GM19452 (cell line): ENCODE data around the gene ANXA3.
"Not testable (repeated sequence)": the region's sequence is repeated elsewhere in the genome, so short reads cannot be mapped to it uniquely, and the experiment has no call there.

Experiments used
- ATAC-seq: cut with Tn5 transposase; IDR thresholded peaks from one replicate; pipeline ENCODE4 v1.9.1; 2021; ENCODE audit not compliant: unreplicated experiment

The ANXA3 gene, protein sequence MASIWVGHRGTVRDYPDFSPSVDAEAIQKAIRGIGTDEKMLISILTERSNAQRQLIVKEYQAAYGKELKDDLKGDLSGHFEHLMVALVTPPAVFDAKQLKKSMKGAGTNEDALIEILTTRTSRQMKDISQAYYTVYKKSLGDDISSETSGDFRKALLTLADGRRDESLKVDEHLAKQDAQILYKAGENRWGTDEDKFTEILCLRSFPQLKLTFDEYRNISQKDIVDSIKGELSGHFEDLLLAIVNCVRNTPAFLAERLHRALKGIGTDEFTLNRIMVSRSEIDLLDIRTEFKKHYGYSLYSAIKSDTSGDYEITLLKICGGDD

DNA sequence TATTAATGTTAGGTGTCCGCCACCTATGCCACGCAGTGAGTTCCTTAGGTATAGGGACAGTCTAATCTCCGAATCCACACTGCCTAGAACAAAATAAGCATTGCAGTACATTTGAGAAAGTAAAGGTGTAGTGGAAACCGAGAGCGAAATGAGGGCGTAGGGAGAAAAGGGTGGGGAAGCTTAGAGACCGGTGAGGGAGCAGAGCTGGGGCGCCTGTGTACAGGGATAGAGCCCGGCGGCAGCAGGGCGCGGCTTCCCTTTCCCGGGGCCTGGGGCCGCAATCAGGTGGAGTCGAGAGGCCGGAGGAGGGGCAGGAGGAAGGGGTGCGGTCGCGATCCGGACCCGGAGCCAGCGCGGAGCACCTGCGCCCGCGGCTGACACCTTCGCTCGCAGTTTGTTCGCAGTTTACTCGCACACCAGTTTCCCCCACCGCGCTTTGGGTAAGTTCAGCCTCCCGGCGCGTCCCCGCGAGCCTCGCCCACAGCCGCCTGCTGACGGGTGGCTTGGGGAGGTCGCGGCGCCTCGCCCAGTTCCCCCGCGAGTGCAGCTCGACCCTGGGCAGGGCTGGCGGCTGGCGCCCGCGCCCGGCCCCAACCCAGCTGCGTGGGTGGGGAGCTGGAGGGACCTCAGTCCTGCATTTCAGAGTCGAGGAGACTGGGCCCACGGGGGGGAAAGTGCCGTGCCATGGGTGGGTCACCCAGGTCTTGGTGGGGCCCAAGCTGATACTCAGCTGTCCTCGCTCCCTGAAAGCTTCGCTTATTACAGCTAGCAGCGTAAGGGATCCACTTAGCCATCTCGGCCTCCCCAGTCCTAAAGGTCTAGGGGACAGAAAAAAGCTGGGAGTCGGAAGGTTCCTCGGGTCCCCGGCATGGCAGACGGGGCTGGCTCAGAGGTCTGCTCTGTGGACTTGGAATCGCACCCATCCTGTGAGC is at the start of gene ANXA3:
Gene ANXA3, plus strand, starts transcription at position 351 of the 932 bp plus-strand sequence. CDS start 2,704 bp downstream, outside the sequence.
- ATAC-seq: no peak

DNA sequence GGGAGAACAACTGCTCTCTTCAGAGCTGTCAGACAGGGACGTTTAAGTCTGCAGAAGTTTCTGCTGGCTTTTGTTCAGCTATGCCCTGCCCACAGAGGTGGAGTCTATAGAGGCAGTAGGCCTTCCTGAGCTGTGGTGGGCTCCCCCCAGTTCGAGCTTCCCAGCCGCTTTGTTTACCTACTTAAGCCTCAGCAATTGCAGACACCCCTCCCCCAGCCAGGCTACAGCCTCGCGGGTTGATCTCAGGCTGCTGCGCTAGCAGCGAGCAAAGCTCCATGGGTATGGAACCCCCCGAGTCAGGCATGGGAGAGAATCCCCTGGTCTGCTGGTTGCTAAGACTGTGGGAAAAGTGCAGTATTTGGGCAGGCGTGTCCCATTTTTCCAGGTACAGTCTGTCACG is 45.3 kb upstream of the ANXA3 start:
- ATAC-seq: not testable (repeated sequence)

DNA sequence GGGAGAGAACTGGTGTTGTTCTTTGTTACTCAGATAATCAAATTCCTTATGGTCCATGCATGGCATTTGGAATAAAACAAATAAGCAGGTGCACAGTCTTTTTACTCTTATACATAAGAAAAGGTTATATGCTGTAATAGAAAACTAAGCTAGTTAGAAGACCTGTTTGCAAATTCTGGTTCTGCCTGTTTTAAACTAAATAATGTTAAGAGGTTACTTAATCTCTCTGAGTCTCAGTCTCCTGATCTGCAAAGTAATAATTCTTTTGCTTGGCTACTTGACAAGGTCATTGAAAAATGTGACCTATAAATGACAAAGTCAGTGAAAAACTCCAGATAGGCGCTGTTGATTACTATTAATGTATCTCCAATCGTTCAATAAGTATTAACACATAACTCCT is 42.5 kb upstream of the ANXA3 start:
- no peak for ATAC-seq

DNA sequence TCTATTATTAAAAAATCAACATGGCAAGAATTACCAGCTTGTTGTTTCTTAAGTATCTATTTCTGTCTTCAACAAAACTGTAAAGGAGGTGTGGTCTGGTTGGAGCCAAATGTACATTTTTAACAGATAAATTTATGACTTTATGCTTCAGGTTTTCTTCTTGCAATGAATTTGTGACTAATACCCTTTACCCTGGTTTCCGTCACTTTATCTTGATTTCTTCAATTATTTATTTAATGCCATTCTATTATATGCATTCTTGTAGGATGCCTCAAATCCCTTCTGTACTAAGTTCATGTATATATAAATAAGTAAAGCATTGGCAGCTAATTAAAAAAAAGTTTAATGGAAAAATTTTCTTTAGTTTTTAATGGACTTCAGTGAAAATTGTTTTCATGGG is 41.5 kb upstream of the ANXA3 start:
- ATAC-seq: no peak

DNA sequence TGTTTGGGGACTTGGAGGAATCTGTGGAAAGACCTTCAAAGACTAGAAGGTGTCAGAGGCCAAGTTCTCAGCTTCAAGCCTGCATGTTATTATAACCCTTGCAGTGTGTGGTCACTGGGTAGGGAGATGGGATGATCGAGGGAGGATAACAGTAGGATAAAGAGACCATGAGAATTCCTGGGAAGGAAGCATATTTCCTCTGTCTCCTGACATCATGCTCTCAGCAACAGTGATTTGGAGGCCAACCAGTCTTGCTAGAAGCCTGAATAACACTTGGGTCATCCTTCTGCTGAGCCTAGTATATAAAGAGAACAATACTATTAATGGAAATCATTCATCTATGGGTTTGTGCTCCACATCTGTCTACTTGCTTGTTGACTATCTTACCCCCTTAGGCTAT is 40.9 kb upstream of the ANXA3 start:
- ATAC-seq: no peak

DNA sequence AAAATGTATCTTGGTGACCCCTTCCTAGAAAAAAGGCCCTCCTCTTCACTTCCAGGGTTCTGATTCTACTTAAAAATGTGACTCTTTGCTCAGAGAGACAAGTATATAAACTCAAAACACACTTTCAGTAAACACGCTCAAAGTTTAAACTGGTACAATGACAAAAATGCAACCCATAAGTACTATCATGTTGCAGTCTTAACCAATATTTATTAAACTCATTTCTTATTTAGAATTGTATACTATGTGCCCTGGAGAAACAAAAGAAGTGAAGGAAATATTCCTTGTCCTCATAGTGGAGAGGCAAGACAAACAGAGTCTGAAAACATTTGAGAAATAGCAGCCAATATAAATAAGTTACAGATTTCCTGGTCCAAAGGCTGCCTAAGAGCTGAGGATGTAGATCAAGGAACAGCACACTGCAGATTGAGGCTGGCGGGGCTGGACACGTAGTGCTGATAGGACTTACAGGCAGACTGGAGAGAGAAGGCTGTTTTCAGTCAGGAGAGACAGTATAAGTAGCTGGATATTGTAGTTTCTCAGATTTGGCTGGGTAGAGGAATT is 39.1 kb upstream of the ANXA3 start:
- no peak for ATAC-seq

DNA sequence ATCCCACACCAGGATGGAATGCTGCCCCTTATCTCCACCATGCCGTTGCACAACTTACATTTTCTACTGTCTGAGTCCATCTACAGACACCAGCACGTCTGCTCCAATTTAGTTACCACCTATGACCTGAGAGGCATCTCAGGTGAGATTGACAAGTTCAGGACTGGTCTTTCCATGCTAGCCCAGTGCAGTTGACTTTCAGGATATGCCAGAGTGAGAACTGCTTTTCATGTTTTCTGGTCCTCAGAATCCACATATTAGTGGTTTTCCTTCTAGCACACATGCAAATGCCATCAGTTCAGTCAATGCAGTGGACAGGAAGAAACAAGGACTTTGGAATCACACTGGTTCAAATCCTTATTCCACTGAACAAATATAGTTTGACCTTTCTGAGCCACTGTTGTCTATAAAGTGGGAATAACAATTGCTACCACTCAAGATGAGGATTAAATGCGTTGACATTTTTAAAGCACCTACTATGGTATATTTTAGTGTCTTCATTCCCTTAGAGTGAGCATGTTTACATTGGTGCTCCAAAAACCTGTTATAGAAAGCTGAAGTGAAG is 38.1 kb upstream of the ANXA3 start:
- no peak for ATAC-seq

DNA sequence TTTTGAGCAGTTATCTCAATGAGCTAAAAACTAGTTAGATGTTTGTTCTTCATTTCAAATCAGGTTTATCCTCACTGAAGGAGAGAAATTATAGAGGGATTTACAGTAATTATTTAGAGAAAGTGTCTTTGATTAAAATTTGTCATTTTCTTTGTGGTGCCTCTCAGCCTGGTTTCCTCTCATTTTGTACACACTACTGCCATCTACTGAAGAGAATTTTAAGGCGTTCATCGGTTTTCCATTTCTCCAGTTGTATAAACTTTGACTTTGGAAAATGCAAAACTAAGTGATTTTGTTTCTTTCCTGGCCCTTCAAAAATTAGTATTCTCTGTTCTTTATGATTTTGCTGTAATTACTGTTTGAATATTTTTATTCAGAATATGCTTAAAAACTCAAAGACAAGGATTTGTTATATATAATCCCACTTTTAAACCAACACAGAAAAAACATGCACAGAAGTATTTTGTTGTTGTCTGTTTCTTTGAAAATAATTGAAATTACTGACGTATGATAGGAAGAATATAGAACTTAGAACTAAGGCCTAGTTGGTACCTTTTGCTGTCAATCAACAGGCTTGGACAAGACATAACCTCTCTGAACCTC is 34.4 kb upstream of the ANXA3 start:
- ATAC-seq: no peak

DNA sequence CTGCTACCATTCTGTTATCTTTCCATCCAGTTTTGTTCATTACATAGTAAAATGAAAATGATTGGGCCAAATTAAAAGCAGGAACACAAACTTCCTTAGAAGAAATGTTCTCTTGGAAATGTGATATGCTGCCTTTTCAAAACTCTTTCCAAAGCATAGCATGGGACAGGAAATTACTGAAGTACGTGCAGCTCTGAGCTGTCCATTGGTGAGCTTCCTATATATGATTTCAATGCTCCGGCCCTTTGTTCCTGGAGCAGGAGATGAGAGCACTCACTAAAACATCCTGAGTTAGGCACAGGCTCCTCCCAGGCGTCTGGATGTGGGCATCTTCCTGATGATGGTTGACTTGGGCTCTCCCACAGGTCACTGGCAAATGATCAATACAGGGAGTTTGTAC is 33.0 kb upstream of the ANXA3 start:
- no peak for ATAC-seq

DNA sequence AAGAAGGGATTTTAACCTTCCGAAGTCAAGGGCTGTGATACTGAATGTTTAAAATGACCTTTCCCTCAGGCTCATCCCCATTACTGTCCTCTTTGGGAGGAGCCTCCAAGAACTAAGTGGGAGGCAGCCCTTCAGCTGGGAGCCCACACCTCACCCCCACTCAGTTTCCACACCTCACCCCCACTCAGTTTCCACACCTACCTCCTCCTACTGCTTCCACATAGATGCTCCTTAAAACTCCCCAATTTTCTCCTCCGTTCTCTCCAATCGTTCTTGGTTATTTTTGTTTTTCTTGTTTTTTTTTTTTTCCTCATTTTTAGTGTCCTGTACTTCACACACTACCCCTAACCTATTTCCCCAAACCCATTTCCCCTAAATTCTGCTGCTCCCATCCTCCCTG is 31.6 kb upstream of the ANXA3 start:
- no peak for ATAC-seq

DNA sequence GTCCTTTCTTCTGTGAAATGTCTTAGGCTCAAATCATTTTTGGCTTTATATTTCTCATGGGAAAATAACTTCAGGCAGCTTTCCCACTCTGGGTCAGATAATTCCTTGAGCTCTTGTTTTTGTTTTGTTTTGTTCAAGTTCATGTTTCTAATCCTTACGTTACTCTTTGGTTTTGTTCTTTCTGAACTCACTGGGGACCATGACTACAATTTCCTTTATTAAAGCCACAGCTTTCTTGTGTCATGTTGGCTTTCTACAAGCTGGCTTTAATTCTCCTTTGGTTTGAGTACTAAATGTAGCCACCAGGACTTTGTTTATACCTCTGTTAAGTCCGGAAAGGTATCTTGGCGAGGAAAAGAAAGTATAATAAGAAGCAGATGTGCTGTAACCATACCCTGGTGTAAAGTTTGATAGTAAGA is 30.8 kb upstream of the ANXA3 start:
- ATAC-seq: no peak

DNA sequence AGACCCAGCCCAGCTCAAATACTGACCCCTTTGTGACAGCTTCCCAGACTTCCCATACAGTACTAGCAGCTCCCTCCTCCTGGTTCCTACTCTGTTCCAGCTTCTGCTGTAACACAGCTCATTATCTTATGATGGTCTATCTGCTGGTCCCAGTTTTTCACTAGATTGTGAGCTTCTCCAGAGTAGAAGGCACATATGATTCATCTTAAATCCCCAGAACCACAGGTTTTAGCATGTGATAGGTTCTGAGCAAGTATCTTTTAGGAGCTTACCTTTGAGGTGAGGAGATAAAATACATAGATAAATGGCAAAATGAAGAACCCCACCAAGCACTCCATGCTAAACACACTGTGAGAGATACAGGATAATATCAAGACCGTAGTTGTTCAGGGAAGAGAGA is 27.6 kb upstream of the ANXA3 start:
- no peak for ATAC-seq

DNA sequence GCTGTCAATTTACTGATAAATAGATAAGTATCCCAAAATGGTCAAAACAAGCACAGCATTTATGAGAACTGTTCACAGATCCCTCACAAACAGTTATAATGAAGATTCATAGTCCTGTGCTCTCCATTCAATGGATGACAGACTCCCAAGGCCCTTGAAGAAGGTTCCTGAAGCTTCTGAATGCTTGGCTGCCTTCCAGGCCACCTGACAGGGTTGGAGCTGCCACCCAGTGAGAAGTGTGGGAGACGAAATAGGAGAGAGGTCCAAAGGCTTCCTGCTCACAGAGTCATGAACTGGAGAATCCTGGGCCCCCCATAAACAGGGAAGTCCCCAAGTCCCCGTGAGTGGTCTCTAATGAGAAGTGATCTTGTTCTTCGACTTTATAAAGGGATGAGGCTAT is 26.0 kb upstream of the ANXA3 start:
- no peak for ATAC-seq

DNA sequence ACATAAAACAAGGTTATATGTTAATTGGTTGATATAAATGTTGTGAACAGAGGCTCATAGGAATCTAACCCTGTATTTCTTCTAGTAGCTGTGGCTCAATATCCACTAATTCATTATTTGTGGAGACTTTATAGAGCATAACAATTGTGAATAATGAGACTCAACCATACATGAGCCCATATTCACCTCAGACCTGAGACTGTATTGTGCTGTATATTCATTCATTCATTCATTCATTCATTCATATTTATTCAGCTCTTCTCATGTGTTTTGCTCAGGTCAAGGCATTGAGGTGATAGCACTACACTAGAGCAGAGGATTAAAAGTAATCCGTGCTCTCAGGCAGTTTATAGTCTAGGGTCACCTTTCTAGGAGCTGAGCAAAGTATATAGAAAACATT is 24.5 kb upstream of the ANXA3 start:
- no peak for ATAC-seq

DNA sequence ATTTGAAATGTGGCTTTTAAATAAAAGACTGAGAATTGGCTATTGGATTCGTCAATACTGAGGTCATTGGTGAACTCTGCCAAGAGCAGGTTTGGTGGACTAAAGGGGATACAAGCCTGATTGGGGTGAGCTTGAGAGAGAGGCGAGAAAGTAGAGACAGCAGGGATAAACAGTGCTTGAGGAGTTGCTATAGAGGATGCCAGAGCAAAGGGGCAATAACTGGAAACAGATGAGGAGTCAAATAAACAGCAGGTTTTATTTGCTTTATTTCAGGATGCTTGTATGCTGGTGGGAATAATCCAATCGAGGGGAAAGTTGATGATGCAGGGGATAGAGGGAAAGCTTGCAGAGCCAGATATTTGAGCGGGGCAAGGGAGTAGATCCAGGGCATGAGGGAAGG is 24.0 kb upstream of the ANXA3 start:
- ATAC-seq: no peak

DNA sequence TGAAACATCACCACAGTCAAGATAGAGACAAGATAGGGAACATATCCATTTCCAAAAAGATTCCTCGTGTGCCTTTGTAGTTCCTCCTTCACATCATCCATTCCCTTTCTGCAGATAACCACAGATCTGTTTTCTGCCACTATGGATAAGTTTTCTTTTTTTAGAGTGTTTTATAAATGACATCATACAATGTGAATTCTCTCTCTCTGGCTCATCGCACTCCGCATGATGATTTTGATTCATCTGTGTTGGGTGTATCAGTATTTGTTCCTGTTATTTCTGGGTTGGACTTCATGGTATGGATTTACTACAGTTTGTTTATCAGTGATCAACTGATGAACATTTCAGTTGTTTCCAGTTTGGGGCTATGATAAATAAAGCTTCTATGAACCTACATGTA is 23.2 kb upstream of the ANXA3 start:
- ATAC-seq: no peak

DNA sequence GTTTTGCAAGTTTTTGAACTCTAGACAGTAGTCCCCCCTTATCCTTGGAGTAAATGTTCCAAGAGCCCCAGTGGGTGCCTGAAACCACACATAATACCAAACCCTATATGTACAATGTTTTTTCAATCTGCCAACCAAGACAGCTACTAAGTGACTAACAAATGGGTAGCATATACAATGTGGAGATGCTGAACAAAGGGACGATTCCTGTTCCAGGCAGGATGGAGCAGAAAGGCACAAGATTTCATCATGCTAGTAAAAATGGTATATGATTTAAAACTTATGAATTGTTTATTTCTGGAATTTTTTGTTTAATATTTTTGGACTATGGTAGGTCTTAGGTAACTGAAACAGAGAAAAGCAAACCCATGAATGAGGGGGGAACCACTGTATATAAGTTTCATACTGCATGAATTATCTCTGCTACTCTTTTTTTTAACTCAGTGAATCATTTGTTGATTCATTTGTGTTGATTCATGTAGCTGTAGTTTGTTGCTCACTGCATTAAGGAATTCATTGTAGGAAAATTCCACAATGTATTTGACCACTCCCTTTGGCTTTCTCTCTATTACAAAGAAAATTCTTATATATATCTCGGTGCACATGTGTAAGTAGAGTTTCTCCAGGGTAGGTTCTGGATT is 21.9 kb upstream of the ANXA3 start:
- no peak for ATAC-seq

DNA sequence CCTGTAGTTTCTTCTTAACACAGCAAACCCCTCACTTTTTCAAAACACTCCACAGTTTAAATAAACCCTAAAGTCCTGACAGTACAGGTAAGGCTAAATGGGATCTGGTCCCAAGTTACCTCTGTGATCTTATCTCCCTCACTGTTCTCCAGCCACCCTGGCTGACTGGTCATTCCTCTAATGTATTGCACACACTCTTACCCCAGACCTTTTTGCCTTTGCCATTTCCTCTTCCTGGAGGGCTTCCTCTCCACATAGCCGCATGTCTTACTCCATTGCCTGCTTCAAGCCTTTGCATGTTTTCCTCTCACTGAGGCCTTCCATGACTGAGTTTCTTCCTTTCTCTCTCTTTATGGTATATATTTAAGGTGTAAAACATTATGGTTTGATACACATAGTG is 19.5 kb upstream of the ANXA3 start:
- ATAC-seq: no peak

DNA sequence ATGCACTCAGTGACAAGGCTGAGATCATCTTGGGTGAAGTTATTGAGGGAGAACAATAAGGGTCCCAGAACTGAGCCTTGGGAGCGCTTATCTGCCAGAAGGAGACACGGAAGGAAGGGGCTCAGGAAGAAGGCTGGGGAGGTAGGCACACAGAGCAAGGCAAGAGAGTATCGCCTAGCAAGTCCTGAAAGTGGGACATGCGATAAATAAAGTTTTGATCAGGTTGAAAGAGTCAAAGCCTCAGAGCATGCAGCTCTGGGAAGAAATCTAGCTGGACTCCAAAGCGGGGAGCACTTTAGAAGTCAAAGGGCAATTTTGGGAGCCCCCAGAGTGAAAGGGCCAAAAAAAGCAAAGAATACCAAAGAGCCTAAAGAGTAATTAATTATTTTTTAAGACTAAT is 17.7 kb upstream of the ANXA3 start:
- ATAC-seq: no peak

DNA sequence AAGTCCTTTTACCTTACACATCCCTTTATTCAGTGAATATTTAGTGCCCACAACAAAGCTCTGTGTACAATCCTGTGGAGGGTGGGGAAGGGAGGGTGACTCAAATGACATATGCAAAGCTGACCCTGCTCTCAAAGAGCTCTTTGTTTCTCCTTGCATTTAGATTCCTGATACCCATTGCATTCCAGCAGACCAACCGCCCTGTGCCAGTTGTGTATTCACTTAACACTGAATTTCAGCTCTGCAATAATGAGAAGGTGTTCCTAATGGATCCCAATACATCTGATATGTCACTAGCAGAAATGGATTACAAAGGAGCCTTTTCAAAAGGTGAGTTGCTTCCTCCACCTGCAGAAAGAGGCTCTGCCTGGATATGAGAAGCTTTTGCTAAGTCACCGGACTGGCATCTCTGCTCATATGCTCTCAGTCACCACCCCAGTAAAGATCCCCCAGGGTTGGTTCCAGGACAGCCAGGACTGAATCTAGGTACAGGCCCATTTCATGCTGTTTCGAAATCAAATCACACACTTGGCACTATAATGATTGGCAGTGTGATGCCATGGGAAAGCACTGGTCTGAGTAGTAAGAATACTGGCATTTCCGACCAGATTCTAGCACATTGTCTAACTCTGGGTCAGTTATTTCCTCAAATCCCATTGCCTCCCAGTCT is 17.1 kb upstream of the ANXA3 start:
- no peak for ATAC-seq
